ENCODE data around the gene FMNL2. TPM values are rescaled to one million over a fixed set of nuclear protein-coding genes. Genes with fewer than 3 reads are reported as not detected.
A peak's percentile ranks its signal among the peaks of the same experiment; 100 is the strongest.

The FMNL2 gene
- total RNA-seq, 1 donor = 24.2 TPM

DNA sequence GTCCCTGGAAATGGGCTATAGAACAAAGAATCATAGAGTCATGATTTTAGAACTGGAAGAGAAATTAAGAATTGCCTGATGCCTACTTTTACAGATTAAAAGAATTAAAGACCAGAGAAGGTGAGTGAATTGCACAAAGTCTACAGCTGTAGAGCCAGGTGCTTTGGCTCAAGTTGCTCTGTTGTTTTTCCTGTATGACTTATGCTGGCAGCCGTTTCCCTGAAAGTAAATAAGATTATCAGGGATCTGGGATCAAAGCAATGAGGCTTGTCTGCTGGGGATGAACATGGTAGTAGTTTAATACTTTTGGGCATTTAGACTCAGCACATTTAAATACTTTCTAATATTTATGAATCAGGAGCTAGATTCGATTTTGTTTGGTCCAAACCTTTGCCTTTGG is 215.4 kb downstream of the FMNL2 start:
- Histone ChIP-seq H3K36me3 (ENCODE audit: insufficient read depth, low read length) (no peaks in the 10 kb centered on the region), H4K20me1 (ENCODE audit: insufficient read depth, low read length) (no peaks in the 10 kb centered on the region), H3K9me3 (ENCODE audit: low read depth, low read length) (no peaks in the 10 kb centered on the region), H3K27ac (ENCODE audit: low read depth, low read length) (peak overlapping the region; percentile 73), H3K27me3 (ENCODE audit: insufficient read depth, low read length) (no peaks in the 10 kb centered on the region), H3K79me2 (ENCODE audit: insufficient read depth, low read length) (no peaks in the 10 kb centered on the region), H3K4me1 (ENCODE audit: insufficient read depth, low read length) (peaks cover 22% of the 10 kb centered on the region), H3K4me3 (ENCODE audit: insufficient read depth, low read length) (no peak overlapping the region), H3K4me2 (ENCODE audit: insufficient read depth, low read length) (no peak overlapping the region), H2AFZ (ENCODE audit: low read length) (no peak overlapping the region)
- DNase-seq (ENCODE audit: insufficient read length, low spot score, missing footprints) = no peak
- TF ChIP-seq CTCF (IDR thresholded peaks at IDR 0.05; ENCODE audit: extremely low read depth, low read depth, low read length) = no peak

DNA sequence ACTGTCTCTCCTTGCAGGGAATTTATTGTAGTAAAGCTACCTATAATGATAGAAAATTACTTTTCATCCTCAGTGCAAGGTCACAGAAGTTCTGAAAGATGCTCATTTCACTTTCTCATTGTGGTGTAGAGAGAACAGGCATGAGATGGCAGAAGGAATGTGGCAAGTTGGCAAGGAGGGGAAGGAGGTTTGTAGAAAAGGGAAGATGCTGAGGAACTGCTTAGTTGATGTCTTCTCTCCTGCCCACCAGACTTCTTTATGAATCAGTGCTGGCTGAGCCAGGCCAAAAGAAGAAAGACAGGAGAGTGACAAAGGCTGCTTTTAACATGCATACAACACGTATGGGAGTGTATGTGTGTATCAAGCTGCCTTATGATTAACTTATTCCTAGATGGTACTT is 217.9 kb downstream of the FMNL2 start:
- Histone ChIP-seq H4K20me1 (ENCODE audit: insufficient read depth, low read length) (no peaks in the 10 kb centered on the region), H3K27ac (ENCODE audit: low read depth, low read length) (no peak overlapping the region), H3K9me3 (ENCODE audit: low read depth, low read length) (no peaks in the 10 kb centered on the region), H3K4me3 (ENCODE audit: insufficient read depth, low read length) (no peak overlapping the region), H3K4me1 (ENCODE audit: insufficient read depth, low read length) (peaks cover 28% of the 10 kb centered on the region), H3K4me2 (ENCODE audit: insufficient read depth, low read length) (no peak overlapping the region), H3K79me2 (ENCODE audit: insufficient read depth, low read length) (no peaks in the 10 kb centered on the region), H3K27me3 (ENCODE audit: insufficient read depth, low read length) (no peaks in the 10 kb centered on the region), H3K36me3 (ENCODE audit: insufficient read depth, low read length) (no peaks in the 10 kb centered on the region), H2AFZ (ENCODE audit: low read length) (no peak overlapping the region)
- TF ChIP-seq CTCF (IDR thresholded peaks at IDR 0.05; ENCODE audit: extremely low read depth, low read depth, low read length) = no peak
- DNase-seq (ENCODE audit: insufficient read length, low spot score, missing footprints) = no peak

- Histone ChIP-seq H3K79me2 (ENCODE audit: insufficient read depth, low read length) (no peaks in the 10 kb centered on the region), H2AFZ (ENCODE audit: low read length) (no peak overlapping the region), H3K27me3 (ENCODE audit: insufficient read depth, low read length) (no peaks in the 10 kb centered on the region), H3K4me3 (ENCODE audit: insufficient read depth, low read length) (no peak overlapping the region), H4K20me1 (ENCODE audit: insufficient read depth, low read length) (no peaks in the 10 kb centered on the region), H3K4me2 (ENCODE audit: insufficient read depth, low read length) (no peak overlapping the region), H3K36me3 (ENCODE audit: insufficient read depth, low read length) (no peaks in the 10 kb centered on the region), H3K9me3 (ENCODE audit: low read depth, low read length) (no peaks in the 10 kb centered on the region), H3K27ac (ENCODE audit: low read depth, low read length) (no peak overlapping the region), H3K4me1 (ENCODE audit: insufficient read depth, low read length) (peaks cover 28% of the 10 kb centered on the region)
- no peak for DNase-seq (ENCODE audit: insufficient read length, low spot score, missing footprints)
- no peak for TF ChIP-seq CTCF (IDR thresholded peaks at IDR 0.05; ENCODE audit: extremely low read depth, low read depth, low read length)
Measured at GRCh38 chr2:152553518-152553917, 218.5 kb downstream of the FMNL2 start.

DNA sequence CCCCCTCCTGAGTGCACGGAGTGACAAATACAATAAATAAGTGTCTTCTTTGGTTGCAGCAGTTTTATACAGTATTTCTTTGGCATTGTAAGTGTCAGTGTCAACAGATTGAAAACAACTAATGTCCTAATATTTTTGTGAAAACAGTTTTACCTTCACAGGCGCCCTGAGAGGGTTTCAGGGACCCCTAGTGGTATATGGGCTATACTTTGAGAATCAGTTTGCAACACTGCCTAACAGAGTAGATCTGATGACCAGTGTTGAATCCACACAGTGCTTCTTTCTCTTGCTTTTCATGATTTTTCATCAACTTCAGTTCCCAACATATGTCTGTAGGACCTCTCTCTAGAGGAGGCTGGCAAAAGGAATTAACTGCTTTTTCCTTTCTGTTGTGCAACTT is 220.1 kb downstream of the FMNL2 start:
- H3K4me1 ChIP-seq (ENCODE audit: insufficient read depth, low read length) = peaks cover 30% of the 10 kb centered on the region

More for the DNA sequence above, 220.1 kb downstream of the FMNL2 start:
- Histone ChIP-seq H3K4me2 (ENCODE audit: insufficient read depth, low read length) (no peak overlapping the region), H3K27me3 (ENCODE audit: insufficient read depth, low read length) (no peaks in the 10 kb centered on the region), H4K20me1 (ENCODE audit: insufficient read depth, low read length) (no peaks in the 10 kb centered on the region), H3K27ac (ENCODE audit: low read depth, low read length) (no peak overlapping the region), H3K4me3 (ENCODE audit: insufficient read depth, low read length) (no peak overlapping the region), H3K36me3 (ENCODE audit: insufficient read depth, low read length) (no peaks in the 10 kb centered on the region), H2AFZ (ENCODE audit: low read length) (no peak overlapping the region), H3K9me3 (ENCODE audit: low read depth, low read length) (no peaks in the 10 kb centered on the region), H3K79me2 (ENCODE audit: insufficient read depth, low read length) (no peaks in the 10 kb centered on the region)
- no peak for DNase-seq (ENCODE audit: insufficient read length, low spot score, missing footprints)
- TF ChIP-seq CTCF (IDR thresholded peaks at IDR 0.05; ENCODE audit: extremely low read depth, low read depth, low read length) = peak; percentile 31

Data from osteoblast (primary cell).